CD4-positive, CD25-positive, alpha-beta regulatory T cell (primary cell): ENCODE data around the gene IL16. TPM values are rescaled to one million over a fixed set of nuclear protein-coding genes. Genes with fewer than 3 reads are reported as not detected.
A peak's percentile ranks its signal among the peaks of the same experiment; 100 is the strongest.
"Not testable (repeated sequence)": the region's sequence is repeated elsewhere in the genome, so short reads cannot be mapped to it uniquely, and the experiment has no call there.

ENCODE experiments used
- ATAC-seq, 2 donors: fragments of 150-1000 bp; cut with Tn5 transposase; one replicate each; pipeline ENCODE4 v1.10.0; 2021; ENCODE audit warnings: low read depth in 2 of 2, moderate number of reproducible peaks in 2 of 2, moderate library complexity in 1 of 2
- DNase-seq, 3 donors: peaks; one replicate each; pipeline versions ENCODE4 v3.0.0 to v3.0.0-alpha.2; 2012 to 2022; ENCODE audit warnings: mixed read lengths in 1 of 3
- H3K27ac ChIP-seq: one replicate; pipeline ENCODE4 v1.7.0; 2013; ENCODE audit warnings: mild to moderate bottlenecking, low read length; ENCODE audit not compliant: insufficient read depth, poor library complexity, severe bottlenecking
- H3K27me3 ChIP-seq: one replicate; pipeline ENCODE4 v1.7.0; 2013; ENCODE audit warnings: low read length; ENCODE audit not compliant: control insufficient read depth, insufficient read depth
- H3K36me3 ChIP-seq: one replicate; pipeline ENCODE4 v1.7.0; 2013; ENCODE audit warnings: mild to moderate bottlenecking, low read length, moderate library complexity; ENCODE audit not compliant: control insufficient read depth, insufficient read depth
- H3K4me1 ChIP-seq: 2 replicates; pipeline ENCODE4 v1.7.0; 2013; ENCODE audit warnings: mild to moderate bottlenecking, low read length; ENCODE audit not compliant: insufficient read depth, control insufficient read depth, poor library complexity, severe bottlenecking
- H3K4me3 ChIP-seq: one replicate; pipeline ENCODE4 v1.7.0; 2013; ENCODE audit warnings: low read depth, mild to moderate bottlenecking, low read length, moderate library complexity
- H3K9me3 ChIP-seq, 2 experiments: 1 replicate in 1 of 2; 2 replicates in 1 of 2; pipeline ENCODE4 v1.7.0; 2013; ENCODE audit warnings: low read length in 2 of 2, mild to moderate bottlenecking in 1 of 2, moderate library complexity in 1 of 2; ENCODE audit not compliant: control insufficient read depth in 2 of 2
- H3K27ac Mint-ChIP-seq, 3 donors: one replicate each; pipeline ENCODE4 v1.8.0; 2020 to 2022; ENCODE audit warnings: mild to moderate bottlenecking in 3 of 3, mixed read lengths in 3 of 3, moderate library complexity in 2 of 3
- H3K27me3 Mint-ChIP-seq: one replicate; pipeline ENCODE4 v1.8.0; 2022; ENCODE audit warnings: mild to moderate bottlenecking, mixed read lengths
- H3K36me3 Mint-ChIP-seq: one replicate; pipeline ENCODE4 v1.8.0; 2020; ENCODE audit warnings: mixed read lengths
- H3K4me1 Mint-ChIP-seq, 4 donors: one replicate each; pipeline ENCODE4 v1.8.0; 2020 to 2022; ENCODE audit warnings: mixed read lengths in 4 of 4, mild to moderate bottlenecking in 1 of 4
- H3K4me3 Mint-ChIP-seq, 4 donors: one replicate each; pipeline ENCODE4 v1.8.0; 2020 to 2022; ENCODE audit warnings: mild to moderate bottlenecking in 4 of 4, mixed read lengths in 4 of 4, moderate library complexity in 3 of 4
- H3K9me3 Mint-ChIP-seq, 7 donors: one replicate each; pipeline ENCODE4 v1.8.0; 2020 to 2022; ENCODE audit warnings: mixed read lengths in 7 of 7, mild to moderate bottlenecking in 3 of 7, moderate library complexity in 2 of 7
- polyA plus RNA-seq, 4 donors: library from polyadenylated mRNA; unstranded; fragments of 300-500 nt; fragmentation: Illumina TruSeq; gene quantifications; one replicate each; pipeline ENCODE4 v1.2.3, GENCODE V29; 2021
- total RNA-seq: library from RNA; stranded (reverse); gene quantifications from one replicate; pipeline ENCODE4 v1.2.3, GENCODE V29; 2022

Gene IL16
- total and polyA plus RNA-seq, 5 donors from 2014 or later: 141 to 317 (median 264) TPM

GRCh38 chr15:81326466-81327212 is 130.0 kb downstream of the IL16 start:
- H3K27ac Mint-ChIP-seq: no peak overlapping the region
- H3K9me3 ChIP-seq: no peaks in the 10 kb centered on the region
- DNase-seq: no peak

GRCh38 chr15:81327516-81327915 is 130.8 kb downstream of the IL16 start:
- peak overlapping the region in 1 of 3 donors; percentile 1 for H3K27ac Mint-ChIP-seq
- no peak overlapping the region for H3K27ac ChIP-seq

More at GRCh38 chr15:81326466-81327212, 130.0 kb downstream of the IL16 start:
- no peak for ATAC-seq
- Histone ChIP-seq H3K36me3 (no peaks in the 10 kb centered on the region), H3K4me1 (peaks cover 24% of the 10 kb centered on the region), H3K27me3 (no peaks in the 10 kb centered on the region), H3K4me3 (no peak overlapping the region), H3K27ac (no peak overlapping the region)
- Mint-ChIP-seq H3K9me3 (no peaks in the 10 kb centered on the region), H3K27me3 (no peaks in the 10 kb centered on the region), H3K4me1 (peaks cover 4 to 53% (median 22%) of the 10 kb centered on the region in 4 donors), H3K36me3 (no peaks in the 10 kb centered on the region), H3K4me3 (no peak overlapping the region)

GRCh38 chr15:81329446-81329845 is 132.8 kb downstream of the IL16 start:
- H3K27ac ChIP-seq: no peak overlapping the region
- ATAC-seq (no peak), DNase-seq (no peak)
- Mint-ChIP-seq H3K9me3 (peaks cover 0 to 2% (median 0%) of the 10 kb centered on the region in 7 donors), H3K27ac (no peak overlapping the region), H3K4me3 (no peak overlapping the region), H3K4me1 (peaks cover 0 to 39% (median 10%) of the 10 kb centered on the region in 4 donors), H3K27me3 (no peaks in the 10 kb centered on the region), H3K36me3 (no peaks in the 10 kb centered on the region)
- no peak overlapping the region for H3K4me3 ChIP-seq
- H3K36me3 ChIP-seq: no peaks in the 10 kb centered on the region
- peaks cover 5% of the 10 kb centered on the region for H3K4me1 ChIP-seq
- no peaks in the 10 kb centered on the region for H3K9me3 ChIP-seq
- H3K27me3 ChIP-seq: no peaks in the 10 kb centered on the region

More at GRCh38 chr15:81327516-81327915, 130.8 kb downstream of the IL16 start:
- DNase-seq (no peak), ATAC-seq (no peak)
- H3K36me3 Mint-ChIP-seq: no peaks in the 10 kb centered on the region
- H3K9me3 Mint-ChIP-seq: peaks cover 0 to 2% (median 0%) of the 10 kb centered on the region in 7 donors
- H3K27me3 Mint-ChIP-seq: no peaks in the 10 kb centered on the region
- H3K4me1 ChIP-seq: peaks cover 22% of the 10 kb centered on the region
- no peaks in the 10 kb centered on the region for H3K36me3 ChIP-seq
- H3K27me3 ChIP-seq: no peaks in the 10 kb centered on the region
- no peaks in the 10 kb centered on the region for H3K9me3 ChIP-seq
- H3K4me3 Mint-ChIP-seq: no peak overlapping the region
- H3K4me1 Mint-ChIP-seq: peaks cover 4 to 46% (median 19%) of the 10 kb centered on the region in 4 donors
- H3K4me3 ChIP-seq: no peak overlapping the region

- Histone ChIP-seq H3K27me3 (no peaks in the 10 kb centered on the region), H3K4me1 (no peaks in the 10 kb centered on the region), H3K4me3 (no peak overlapping the region), H3K36me3 (no peaks in the 10 kb centered on the region), H3K9me3 (no peaks in the 10 kb centered on the region), H3K27ac (no peak overlapping the region)
- H3K27ac Mint-ChIP-seq: peak overlapping the region; percentile 16 to 83 (median 76)
- peaks cover 0 to 31% (median 5%) of the 10 kb centered on the region in 4 donors for H3K4me1 Mint-ChIP-seq
- ATAC-seq (no peak), DNase-seq (no peak)
- H3K36me3 Mint-ChIP-seq: no peaks in the 10 kb centered on the region
- no peaks in the 10 kb centered on the region for H3K27me3 Mint-ChIP-seq
- peak overlapping the region in 2 of 4 donors; percentile 12 to 32 for H3K4me3 Mint-ChIP-seq
- H3K9me3 Mint-ChIP-seq: peaks cover 0 to 2% (median 0%) of the 10 kb centered on the region in 7 donors
Observed at GRCh38 chr15:81330366-81331090, 133.8 kb downstream of the IL16 start.

GRCh38 chr15:81331141-81331540 is 134.5 kb downstream of the IL16 start:
- H3K9me3 ChIP-seq, H3K4me1 ChIP-seq, H3K27me3 ChIP-seq, ATAC-seq, H3K9me3 Mint-ChIP-seq, DNase-seq, H3K27me3 Mint-ChIP-seq, H3K4me3 ChIP-seq, H3K36me3 Mint-ChIP-seq, H3K27ac ChIP-seq, H3K36me3 ChIP-seq: not testable (repeated sequence)
- Mint-ChIP-seq H3K4me3 (peak overlapping the region in 2 of 4 donors; percentile 12 to 74), H3K4me1 (peaks cover 0 to 26% (median 5%) of the 10 kb centered on the region in 4 donors), H3K27ac (peak overlapping the region in 2 of 3 donors; percentile 16 to 83)

GRCh38 chr15:81331600-81331999 is 134.9 kb downstream of the IL16 start:
- peaks cover 0 to 26% (median 7%) of the 10 kb centered on the region in 4 donors for H3K4me1 Mint-ChIP-seq

GRCh38 chr15:81332326-81332725 is 135.6 kb downstream of the IL16 start:
- no peak overlapping the region for H3K4me3 ChIP-seq
- ATAC-seq: no peak
- no peak overlapping the region for H3K27ac ChIP-seq
- H3K9me3 ChIP-seq: no peaks in the 10 kb centered on the region
- Mint-ChIP-seq H3K27ac (no peak overlapping the region), H3K9me3 (peaks cover 0 to 2% (median 0%) of the 10 kb centered on the region in 7 donors), H3K4me3 (no peak overlapping the region), H3K4me1 (peaks cover 0 to 26% (median 9%) of the 10 kb centered on the region in 4 donors), H3K36me3 (no peaks in the 10 kb centered on the region), H3K27me3 (no peaks in the 10 kb centered on the region)
- no peak for DNase-seq
- H3K27me3 ChIP-seq: no peaks in the 10 kb centered on the region
- no peaks in the 10 kb centered on the region for H3K4me1 ChIP-seq
- no peaks in the 10 kb centered on the region for H3K36me3 ChIP-seq

More at GRCh38 chr15:81331600-81331999, 134.9 kb downstream of the IL16 start:
- Mint-ChIP-seq H3K27me3 (no peaks in the 10 kb centered on the region), H3K27ac (no peak overlapping the region), H3K36me3 (no peaks in the 10 kb centered on the region), H3K9me3 (peaks cover 0 to 2% (median 0%) of the 10 kb centered on the region in 7 donors), H3K4me3 (no peak overlapping the region)
- DNase-seq: no peak
- Histone ChIP-seq H3K27me3 (no peaks in the 10 kb centered on the region), H3K9me3 (no peaks in the 10 kb centered on the region), H3K4me1 (no peaks in the 10 kb centered on the region), H3K36me3 (no peaks in the 10 kb centered on the region), H3K4me3 (no peak overlapping the region), H3K27ac (no peak overlapping the region)
- no peak for ATAC-seq
